Measurements from ENCODE around the gene SEC61A2.

Gene SEC61A2

DNA sequence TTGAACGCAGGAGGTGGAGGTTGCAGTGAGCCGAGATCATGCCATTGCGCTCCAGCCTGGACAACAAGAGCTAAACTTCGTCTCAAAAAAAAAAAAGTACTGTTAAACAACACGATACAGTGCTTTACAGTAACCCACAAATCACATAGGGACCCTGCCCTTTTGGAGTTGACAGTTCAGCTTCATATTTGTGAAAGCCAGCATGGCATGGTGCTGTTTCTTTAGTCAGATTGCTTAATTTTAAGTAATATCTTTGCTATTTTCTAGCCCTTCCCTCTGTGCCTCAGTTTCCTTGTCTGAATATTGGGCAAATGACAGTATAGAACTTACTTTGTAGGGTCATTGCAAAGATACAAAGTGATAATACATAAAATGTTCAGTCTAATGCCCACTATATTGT is 71.4 kb downstream of the SEC61A2 start:
- no peak for DNase-seq

GRCh38 chr10:12201543-12201942 is 72.1 kb downstream of the SEC61A2 start:
- DNase-seq, result no peak

- DNase-seq, result no peak
These were observed 72.7 kb downstream of the SEC61A2 start for GRCh38 chr10:12202226-12202625.

DNA sequence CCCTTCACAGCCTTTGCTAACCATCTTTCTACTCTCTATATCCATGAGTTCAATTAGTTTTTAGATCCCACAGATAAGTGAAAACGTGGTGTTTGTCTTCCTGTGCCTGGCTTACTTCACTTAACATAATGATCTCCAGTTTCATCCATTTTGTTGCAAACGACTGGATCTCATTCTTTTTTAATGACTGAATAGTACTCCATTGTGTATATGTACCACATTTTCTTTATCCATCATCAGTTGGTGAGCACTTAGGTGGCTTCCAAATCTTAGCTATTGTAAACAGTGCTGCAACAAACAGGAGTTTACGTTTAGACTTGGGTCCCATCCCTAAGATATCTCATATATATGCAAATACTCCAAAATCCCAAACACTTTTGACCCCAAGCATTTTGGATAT is 75.6 kb downstream of the SEC61A2 start:
- DNase-seq, result no peak

- DNase-seq, result no peak
These were observed 77.6 kb downstream of the SEC61A2 start for GRCh38 chr10:12207114-12207513.

DNA sequence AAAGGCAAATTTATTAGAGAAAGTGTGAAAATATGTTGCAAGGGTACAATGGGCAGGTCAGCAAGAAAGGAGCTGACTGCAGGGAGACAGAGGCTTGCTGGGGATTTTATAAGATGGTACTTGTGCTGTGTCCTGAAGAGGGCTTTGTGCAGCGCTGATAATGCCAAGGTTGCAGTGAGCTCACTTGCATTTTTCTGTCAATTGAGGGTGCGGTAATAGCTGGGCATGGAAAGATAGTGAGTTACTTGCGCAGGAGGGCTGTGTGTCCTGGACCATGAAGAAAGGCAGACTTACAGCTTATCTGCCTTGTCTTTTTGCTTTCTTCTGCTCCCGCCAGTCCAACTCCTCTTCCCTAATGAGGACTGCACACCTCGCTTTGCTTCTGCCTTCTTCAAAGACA is 79.0 kb downstream of the SEC61A2 start:
- no peak for DNase-seq

DNA sequence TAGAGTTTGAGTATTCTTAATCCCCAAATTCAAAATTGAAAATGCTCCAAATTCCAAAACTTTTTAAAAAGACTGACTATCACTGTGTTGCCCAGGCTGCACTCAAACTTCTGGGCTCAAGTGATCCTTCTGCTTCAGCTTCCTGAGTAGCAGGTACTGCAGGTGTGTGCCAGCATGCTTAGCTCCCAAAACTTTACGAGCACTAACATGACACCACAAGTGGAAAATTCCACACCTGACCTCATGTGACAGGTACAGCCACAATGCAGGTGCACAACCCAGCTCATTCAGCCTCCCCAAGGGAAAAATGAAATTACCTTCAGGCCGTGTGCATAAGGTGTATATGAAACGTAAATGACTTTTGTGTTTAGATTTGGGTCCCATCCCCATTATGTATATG is 83.0 kb downstream of the SEC61A2 start:
- no peak for DNase-seq

DNA sequence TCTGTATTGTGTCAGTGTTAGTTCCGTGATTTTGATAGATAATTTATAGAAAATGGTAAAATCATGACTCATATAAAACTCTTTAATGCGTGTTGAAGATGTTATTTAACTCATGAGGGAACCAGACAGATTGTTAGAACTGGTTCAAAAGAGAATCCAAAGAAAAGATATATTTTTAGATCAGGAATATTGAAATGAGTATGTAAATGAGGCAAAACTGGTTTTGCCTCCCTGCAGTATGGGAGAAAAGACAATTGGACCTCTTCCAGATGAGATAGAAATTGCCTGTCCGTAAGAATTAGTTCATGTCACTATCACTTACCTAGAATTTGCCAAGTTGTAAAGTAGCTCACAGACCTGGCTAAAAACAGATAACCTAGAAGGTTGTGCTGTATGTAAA is 84.1 kb downstream of the SEC61A2 start:
- DNase-seq, result no peak

- no peak for DNase-seq
These were observed 84.6 kb downstream of the SEC61A2 start for GRCh38 chr10:12214093-12214492.

DNA sequence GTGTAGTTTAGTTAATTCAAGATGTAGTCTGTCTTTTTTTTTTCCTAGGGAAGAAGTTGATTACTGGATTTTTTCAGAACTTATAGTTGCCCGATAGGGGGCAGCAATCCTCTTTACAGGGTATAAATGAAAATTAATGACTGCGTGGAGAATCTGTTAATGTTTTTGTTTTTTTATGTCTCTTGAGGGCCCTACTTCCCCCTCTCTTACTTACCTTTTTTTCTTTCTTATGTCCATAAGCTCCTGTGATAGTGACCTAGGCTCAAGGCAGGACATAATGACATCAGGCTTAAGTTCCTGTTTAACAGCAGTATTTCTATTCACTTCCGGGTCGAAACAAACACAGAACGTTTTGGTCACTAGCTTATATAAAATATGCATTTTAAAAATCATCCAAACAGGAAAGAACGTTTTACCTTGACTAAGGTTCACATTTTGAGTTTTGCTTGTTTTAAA is 85.3 kb downstream of the SEC61A2 start:
- DNase-seq, result peak; percentile 18

All from NCI-H1092 treated with DMSO at 0.1 percent for 48 hours (cell line).